HG03060 (cell line): ENCODE data around the gene MAN2A2.

Experiments
- ATAC-seq: cut with Tn5 transposase; IDR thresholded peaks from one replicate; pipeline ENCODE4 v1.9.1; 2021; ENCODE audit warnings: low read depth, moderate number of reproducible peaks; ENCODE audit not compliant: unreplicated experiment

MAN2A2 gene

GRCh38 chr15:90936823-90937222, 33.7 kb downstream of the MAN2A2 start:
- no peak for ATAC-seq

- ATAC-seq: no peak
These were observed 35.2 kb downstream of the MAN2A2 start for GRCh38 chr15:90938261-90938660.

DNA sequence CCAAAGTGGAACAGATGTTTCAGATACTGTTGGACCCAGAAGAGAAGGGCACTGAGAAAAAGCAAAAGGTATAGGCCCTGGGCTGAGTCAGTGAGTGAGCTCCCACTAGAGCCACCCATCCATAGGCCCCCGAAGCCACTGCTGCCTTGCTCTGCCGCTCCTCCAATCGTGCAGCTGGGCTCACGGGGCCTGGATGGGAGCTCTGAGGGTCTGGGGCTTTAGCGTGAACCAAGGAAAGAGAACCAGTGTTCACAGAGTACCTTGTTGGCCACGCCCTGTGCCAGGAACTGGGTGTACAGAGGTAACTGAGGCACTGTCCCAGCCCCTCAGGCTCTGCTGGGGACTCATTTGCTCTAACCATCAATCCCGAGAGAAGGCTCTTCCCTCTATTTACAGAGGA, 36.7 kb downstream of the MAN2A2 start:
- no peak for ATAC-seq

DNA sequence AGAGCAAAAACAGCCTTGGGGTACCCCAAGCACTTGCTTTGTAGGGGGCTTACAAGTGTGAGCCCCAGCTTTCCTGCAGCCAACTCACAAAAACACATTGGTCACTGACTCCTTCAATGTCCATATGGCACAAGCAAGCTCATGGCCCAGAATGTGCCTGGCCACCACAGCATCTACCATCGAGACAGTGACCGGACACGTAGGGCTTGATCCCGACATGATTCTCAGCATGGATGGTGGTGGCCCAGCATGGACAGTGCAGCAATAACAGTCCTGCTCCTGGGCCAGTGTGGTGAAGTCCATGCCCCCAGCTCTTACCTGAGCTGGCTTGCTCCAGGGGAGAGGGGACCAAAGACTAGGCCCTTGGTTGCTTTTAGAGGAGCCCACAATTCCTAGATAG, 37.9 kb downstream of the MAN2A2 start:
- no peak for ATAC-seq

DNA sequence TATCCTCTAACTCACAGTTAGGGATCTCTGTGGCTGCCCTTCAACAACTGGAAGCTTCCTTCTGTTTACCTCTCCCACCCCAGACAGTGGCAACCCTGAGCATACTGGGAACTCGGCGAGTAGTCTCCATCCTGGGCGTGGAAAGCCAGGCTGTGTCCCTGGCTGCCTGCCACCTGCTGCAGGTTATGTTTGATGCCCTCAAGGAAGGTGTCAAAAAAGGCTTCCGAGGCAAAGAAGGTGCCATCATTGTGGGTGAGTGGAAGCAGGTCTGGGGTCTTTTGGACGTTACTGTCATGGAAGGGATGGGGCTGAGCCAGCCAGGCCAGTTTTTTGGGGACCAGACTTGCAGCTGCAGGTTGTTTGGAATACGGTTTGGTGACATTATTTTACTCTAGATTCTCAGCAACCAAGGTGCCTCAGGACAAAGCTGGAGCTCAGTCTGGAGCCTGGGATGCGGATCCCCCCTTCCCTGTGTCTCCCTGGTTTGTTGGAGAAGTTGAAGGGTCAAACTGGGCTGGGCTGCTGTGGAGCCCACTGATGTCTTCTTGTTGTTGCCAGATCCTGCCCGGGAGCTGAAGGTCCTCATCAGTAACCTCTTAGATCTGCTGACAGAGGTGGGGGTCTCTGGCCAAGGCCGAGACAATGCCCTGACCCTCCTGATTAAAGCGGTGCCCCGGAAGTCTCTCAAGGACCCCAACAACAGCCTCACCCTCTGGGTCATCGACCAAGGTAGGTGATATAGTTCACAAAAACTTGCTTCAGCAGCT, 39.4 kb downstream of the MAN2A2 start:
- ATAC-seq: no peak

DNA sequence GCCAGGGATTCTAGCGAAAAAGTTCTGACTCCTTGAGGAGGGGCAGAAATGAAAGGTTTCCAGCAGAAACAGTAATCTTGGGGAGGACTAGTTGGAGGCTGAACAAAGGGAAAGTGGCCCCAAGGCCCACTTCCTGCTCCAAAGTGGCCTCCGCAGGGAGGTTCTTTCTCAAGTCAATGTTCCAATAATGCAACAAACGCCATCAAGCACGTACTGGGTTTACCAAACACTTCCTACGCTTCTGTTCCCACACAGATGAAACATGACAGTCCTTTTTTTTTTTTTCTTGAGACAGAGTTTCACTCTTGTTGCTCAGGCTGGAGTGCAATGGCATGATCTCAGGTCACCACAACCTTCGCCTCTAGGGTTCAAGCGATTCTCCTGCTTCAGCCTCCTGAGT, 42.0 kb downstream of the MAN2A2 start:
- no peak for ATAC-seq

- ATAC-seq: no peak
These were observed 43.4 kb downstream of the MAN2A2 start for GRCh38 chr15:90946538-90946937.

DNA sequence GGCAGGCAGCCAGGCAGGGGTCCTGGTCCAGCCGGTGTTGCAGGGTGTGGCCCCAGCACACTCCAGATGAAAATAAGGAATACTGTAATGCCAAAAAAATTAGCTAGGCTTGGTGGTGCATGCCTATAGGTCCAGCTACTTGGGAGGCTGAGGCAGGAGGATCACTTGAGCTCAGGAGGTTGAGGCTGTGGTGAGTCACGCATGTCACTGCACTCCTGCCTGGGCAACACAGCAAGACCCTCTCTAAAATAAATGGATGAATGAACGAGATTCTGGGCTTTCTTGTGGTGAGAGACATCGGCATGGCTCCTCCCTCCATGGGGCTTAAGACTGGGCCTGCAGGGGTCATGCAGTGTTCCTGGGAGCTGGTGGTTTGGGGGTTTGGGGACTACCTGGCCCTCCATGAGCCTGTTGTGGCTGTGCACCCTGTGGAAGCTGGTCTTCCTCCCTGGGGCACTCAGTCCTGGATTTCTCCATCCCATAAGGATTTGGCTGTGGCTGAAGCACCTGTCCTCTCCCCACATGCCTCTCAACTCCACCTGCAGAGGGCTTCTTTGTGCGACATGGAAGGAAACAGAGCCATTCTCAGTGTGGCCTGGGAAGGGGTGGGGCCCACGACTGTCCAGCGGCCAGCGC, 44.0 kb downstream of the MAN2A2 start:
- ATAC-seq: no peak

DNA sequence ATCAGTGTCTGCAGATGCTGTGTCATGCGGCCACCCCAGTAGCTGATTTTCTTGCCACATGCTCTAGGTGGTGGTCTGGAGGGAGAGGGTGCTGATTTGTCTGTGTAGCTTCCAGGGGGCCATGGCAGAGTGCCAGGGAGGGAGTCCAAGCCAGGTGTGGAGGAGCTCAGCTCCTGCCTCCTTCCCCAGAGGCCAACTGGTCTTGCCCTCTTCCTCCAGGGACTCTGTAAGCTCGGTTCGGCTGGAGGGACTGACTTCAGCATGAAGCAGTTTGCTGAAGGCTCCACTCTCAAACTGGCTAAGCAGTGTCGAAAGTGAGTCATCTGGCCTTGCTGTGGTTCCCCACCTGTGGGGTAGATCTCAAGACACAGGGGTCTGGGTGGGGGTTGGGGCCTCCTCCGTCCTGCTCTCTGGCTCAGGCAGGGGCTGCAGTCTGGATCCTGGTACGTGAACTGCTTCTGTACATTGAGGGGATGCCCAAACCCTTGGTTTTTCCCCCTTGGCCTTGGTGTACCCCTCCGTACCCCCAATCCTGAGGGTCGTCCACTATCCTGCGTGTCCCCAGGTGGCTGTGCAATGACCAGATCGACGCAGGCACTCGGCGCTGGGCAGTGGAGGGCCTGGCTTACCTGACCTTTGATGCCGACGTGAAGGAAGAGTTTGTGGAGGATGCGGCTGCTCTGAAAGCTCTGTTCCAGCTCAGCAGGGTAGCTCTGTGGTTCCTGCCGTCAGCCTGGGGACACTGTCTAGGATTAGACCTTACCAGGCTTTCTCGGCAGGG, 44.7 kb downstream of the MAN2A2 start:
- ATAC-seq: no peak

GRCh38 chr15:90948506-90948905, 45.4 kb downstream of the MAN2A2 start:
- no peak for ATAC-seq

DNA sequence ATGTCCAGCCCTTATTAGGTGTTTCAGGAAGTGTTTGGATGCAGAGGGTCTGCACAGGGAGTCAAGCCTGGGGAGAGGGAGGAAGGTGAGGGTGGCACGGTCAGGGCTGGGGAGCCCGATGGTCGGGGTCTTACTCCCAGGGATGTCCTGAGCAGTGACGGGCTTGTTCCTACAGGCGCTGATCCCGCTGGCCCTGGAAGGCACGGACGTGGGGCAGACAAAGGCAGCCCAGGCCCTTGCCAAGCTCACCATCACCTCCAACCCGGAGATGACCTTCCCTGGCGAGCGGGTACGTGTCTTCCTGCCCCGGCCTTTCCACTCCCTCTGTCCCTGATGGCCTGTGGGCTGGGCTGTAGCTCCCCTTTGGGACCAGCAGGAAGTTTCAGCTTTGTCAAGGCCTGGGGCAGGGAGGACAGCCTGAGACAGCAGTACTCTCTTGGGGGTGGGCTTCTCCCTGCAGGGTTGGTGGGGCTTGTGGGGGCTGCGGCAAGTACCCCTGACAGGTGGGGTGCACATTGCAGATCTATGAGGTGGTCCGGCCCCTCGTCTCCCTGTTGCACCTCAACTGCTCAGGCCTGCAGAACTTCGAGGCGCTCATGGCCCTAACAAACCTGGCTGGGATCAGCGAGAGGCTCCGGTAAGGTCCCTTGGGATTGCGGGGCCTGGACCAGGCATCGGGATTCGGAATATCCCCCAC, 47.0 kb downstream of the MAN2A2 start:
- ATAC-seq: no peak

- no peak for ATAC-seq
These were observed 47.6 kb downstream of the MAN2A2 start for GRCh38 chr15:90950676-90951075.

- ATAC-seq: no peak
These were observed 50.0 kb downstream of the MAN2A2 start for GRCh38 chr15:90952901-90953677.

- ATAC-seq: no peak
These were observed 51.0 kb downstream of the MAN2A2 start for GRCh38 chr15:90953947-90954711.

DNA sequence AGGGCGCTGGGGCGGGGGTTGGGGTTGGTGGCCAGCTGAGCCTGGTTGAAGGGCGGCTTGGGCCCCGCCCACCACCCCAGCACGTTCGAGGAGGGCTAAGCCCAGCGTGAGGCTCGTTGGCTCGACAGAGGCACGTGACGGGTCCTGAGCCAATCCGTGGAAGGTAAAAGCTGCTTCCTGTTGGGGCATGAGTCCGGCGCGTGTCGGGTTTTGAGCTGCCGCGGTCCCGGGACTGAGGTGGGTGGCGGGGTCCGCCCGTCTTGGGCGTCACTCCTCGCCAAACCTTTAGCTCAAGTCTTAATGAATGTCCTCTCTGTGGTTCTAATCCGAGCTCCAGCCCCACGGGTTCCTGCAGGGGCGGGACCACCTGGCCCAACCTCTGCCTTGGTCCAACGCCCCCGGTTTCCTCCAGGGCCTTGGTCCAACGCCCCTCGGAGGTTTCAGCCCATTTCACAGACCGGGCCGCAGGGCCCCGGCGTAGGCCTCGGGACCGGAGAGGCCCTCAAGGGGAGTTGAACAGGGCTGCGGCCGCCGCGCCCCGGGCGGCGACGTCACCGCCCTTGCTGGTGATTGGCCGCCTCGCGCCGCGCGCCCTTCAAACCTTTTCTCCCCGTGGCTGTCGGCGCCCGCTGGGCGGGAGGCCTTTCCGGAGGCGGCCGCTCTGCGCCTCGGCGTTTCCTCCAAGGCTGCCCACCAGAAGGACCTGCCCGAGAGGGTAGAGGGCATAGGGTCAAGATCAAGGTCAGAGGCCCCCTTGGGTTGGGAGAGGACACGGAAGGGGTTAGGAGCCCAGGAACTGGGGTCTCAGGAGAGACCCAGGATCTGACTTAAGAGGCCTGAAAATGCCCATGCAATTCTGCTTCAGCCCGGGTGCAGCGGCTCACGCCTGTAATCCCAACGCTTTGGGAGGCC, 51.9 kb downstream of the MAN2A2 start, which contains the start of gene RCCD1:
Gene RCCD1, plus strand, starts transcription at position 173 of the 912 bp plus-strand sequence. CDS start 1,851 bp downstream, outside the sequence.
- peak; percentile 87 for ATAC-seq

- no peak for ATAC-seq
These were observed 52.6 kb downstream of the MAN2A2 start for GRCh38 chr15:90955624-90956273.

DNA sequence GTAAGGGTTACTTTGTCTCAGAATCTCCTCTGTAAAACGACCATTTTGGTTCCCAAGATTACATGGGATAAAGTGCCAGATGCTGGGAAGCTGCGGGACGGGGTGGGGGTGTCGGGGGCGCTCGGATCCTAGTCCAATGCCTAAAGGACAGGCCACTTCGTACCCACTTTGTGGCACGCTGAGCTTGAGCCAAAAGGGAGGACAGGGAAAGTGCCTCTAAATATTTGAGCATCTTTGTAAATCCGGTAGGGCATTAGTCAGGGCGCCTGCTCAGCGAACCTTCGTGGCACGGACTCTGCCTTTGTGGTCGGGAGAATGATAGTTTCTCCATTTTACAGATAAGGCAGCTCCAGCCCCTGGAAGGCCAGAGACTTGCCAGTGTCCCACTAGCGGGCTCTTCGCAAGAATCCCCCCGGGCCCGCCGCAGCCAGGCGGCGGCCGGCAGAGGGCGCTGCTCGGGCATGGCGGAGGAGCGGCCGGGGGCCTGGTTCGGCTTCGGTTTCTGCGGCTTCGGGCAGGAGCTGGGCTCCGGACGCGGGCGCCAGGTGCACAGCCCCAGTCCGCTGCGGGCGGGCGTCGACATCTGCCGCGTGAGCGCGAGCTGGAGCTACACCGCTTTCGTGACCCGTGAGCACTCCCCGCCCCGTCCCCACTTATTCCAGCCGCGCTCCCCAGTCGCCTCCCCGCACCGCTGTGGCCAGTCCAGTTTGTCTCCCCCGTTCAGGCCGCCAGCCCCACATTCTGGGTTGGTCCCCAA, 53.4 kb downstream of the MAN2A2 start:
- no peak for ATAC-seq
